DOHH2 (cell line): ENCODE measurements around the gene RUNX1.

Experiments
- CTCF ChIP-seq: fragments of 200-600 bp; sonication (generic); IDR thresholded peaks from one replicate; pipeline ENCODE4 v1.5.1; 2014; ENCODE audit warnings: antibody characterized with exemption, mild to moderate bottlenecking, low read depth, low read length; ENCODE audit not compliant: poor library complexity, severe bottlenecking
- EZH2phosphoT487 ChIP-seq: fragments of 200-600 bp; sonication (generic); IDR thresholded peaks from 2 replicates; pipeline ENCODE4 v1.6.1; 2017; ENCODE audit warnings: borderline replicate concordance, mild to moderate bottlenecking, antibody characterized with exemption, low read length, moderate library complexity, mixed read lengths

GRCh38 chr21:35016071-35016470 is 33.0 kb downstream of the RUNX1 start:
- TF ChIP-seq CTCF (no peak), EZH2phosphoT487 (no peak)
